GM18498 (cell line): Measurements from ENCODE around the gene MORN1.

Experiments used
- ATAC-seq: cut with Tn5 transposase; IDR thresholded peaks from one replicate; pipeline ENCODE4 v1.9.1; 2021; ENCODE audit warnings: mild to moderate bottlenecking, moderate library complexity; ENCODE audit not compliant: unreplicated experiment

MORN1 gene

GRCh38 chr1:2375923-2376260 lies 15.5 kb downstream of the MORN1 start:
- ATAC-seq = no peak

- ATAC-seq = no peak
Measured at GRCh38 chr1:2375246-2375922, 16.0 kb downstream of the MORN1 start.

GRCh38 chr1:2374252-2375155 lies 16.9 kb downstream of the MORN1 start:
- no peak for ATAC-seq

DNA sequence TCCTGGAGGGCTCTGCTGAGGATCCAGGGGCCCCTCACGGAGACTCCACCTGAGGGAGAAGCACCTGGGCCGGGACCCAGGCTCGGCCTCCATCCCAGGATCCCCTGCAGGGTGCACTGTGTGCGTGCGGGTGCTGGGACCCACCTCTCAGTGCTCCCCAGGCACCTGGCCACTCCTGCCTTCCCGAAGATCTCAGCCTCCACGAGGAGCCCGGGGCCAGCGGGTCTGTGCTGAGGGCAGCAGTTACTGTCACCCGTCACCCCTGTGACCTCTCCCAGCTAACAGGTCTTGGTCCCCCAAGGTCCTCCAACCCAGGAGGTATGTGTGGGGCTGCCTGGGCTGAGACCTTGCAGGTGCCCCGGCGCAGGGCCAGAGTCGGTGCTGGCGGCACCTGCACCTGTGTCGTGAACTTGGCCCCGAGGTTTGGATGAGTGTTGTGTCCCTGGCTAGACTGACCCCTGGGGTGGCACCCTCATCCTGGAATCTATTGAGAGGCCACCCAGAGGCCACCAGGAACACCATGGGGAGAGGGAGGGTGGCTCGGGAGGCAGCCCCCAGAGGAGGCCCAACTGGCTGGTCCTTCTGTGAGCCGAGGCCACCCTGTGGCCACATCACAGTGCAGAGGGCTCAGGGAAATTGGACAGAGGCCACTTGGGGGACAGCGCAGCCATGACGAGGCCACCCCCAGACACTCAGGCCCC lies 17.7 kb downstream of the MORN1 start:
- no peak for ATAC-seq

- ATAC-seq = no peak
Measured at GRCh38 chr1:2372551-2373490, 18.5 kb downstream of the MORN1 start.

- no peak for ATAC-seq
Measured at GRCh38 chr1:2368053-2368744, 23.2 kb downstream of the MORN1 start.

DNA sequence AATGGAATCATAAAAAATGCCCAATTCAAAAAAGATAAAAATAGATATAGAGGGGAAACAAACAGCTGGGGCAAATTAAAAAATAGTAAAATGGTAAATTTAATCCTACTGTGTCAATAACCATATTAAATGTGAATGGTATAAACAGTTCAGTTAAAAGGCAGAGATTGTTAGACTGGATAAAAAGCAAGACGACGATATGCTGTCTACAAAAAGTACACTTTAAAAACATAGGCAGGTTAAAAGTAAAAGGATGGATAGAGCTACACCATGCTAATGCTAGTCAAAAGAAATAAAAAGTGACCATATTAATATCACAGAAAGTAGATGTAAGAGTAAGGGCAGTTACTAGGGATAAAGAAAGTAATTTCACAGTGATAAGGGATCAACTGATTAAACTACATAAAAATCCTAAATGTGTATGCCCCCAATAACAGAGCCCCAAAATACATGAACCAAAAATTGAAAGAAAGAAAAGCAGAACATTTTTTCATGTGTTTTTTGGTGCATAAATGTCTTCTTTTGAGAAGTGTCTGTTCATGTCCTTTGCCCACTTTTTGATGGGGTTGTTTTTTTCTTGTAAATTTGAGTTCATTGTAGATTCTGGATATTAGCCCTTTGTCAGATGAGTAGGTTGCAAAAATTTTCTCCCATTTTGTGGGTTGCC lies 27.4 kb downstream of the MORN1 start:
- no peak for ATAC-seq

DNA sequence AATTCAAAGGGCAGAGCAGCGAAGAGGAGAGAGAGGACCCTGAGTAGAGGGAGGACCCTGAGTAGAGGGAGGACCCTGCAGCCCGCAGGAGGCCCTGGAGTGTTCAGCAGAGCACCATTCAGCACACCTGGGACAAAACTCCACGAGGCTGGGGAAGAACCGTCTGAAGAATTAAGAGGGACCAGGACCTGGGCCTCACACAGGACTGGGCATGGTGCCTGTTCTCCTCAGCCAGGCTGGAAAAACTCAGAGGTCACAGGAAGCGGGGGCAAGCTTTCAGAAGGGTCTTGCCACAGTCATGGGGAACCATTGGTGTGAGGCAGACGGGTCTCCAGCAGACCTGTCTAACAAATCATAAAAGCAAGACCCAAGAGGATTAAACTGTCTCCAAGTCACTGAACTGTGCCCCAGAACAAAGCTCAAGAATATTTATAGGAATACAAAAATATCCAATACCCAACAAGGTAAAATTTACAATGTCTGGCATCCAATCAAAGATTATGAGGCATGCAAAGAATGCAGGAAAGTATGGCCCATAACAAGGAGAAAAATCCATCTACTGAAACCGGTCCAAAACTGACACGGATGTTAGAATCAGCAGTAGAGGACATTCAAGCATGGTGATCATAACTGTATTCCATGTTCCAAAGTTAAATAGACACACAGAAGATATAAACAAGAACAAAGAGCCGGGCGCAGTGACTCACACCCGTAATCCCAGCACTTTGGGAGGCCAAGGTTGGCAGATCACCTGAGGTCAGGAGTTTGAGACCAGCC lies 30.6 kb downstream of the MORN1 start:
- no peak for ATAC-seq

DNA sequence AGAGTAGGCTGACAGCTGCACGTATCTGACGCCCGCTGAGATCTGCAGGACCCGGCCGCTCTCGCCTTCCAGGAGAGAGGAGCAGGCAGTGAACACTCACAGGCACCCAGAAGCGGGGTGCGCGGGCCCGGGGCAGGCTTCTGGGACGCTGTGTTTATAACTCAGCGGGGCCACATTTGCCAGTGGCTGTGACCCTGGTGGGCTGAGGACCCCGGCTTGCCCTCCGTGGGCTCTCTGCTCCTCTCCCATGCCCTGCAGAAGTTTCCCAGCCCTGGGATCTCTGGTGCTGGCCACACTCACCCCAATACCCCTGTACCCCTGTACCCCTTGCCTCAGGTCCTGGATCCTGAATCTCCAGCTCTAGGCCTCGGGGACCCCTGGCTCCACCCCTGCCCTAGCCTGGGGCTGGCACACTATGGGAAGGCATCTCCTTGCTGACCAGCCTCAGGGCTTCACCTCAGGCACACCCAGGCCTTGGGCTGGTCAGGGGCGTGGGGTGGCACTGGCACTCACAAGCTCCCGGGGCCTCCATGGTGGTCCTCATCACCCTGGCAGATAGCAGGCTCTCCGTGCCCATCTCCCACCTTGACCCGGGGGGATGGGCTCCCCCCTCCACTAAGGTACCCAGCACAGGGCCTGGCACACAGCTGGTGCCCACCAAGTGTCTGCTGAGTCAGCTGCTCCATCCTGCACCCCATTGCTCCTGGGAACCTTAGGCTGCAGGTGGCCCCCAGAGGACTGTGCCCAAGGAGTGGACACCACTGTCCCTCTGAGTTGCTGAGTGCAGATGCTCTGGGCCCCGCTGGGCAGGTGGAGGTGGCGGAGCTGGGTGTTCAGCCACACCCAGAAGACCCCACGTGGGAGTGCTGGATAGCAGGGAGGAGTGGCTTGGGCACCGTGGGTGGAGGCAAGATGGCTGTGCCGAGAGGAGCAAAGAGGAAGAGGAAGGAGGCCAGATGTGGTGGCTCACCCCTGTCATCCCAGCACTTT lies 32.4 kb downstream of the MORN1 start:
- no peak for ATAC-seq

- ATAC-seq = no peak
Measured at GRCh38 chr1:2358072-2358471, 33.3 kb downstream of the MORN1 start.

DNA sequence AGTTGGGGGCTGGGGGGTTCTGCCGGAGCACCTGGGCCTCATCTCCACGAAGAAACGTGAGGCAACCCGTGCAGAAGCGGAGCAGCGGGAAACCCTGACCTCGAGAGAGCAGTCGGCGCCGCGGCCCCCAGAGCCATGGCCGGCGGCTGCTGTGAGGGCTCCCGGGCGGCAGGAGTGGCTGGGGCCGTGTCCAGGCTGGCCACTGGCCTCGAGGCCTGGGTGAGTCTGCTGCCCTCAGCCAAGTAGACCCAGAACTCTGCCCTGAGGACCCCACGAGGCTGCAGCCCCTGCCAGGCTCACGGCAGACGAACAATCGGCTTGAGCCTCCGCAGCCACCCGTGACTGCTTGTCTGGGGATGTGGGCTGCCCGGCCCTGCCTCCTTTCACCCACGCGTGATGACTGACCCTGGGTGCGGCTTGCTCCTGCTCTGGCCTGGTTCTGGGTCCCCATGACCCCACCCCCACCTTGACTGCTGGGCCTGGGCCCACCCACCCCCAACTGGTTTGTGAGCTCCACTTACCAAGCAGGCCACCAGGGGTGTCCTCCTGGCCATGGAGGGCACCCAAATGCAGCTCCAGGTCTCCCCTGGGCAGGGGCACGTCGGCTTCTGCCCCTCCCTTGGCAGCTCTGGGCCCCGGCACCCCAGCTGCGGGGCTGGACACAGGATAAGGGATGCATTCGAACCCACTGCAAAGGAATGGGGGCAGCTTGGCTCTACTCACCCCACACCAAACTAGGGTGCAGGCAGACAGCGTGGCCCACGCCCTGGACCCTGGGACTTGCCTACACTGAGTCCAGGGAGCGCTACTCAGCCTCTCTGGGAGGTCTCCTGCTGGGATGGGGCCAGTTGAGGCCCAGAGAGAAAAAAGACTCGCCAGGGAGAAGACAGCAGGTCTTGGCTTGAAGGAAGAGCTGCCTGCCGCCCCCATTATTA lies 34.2 kb downstream of the MORN1 start:
- ATAC-seq = no peak

DNA sequence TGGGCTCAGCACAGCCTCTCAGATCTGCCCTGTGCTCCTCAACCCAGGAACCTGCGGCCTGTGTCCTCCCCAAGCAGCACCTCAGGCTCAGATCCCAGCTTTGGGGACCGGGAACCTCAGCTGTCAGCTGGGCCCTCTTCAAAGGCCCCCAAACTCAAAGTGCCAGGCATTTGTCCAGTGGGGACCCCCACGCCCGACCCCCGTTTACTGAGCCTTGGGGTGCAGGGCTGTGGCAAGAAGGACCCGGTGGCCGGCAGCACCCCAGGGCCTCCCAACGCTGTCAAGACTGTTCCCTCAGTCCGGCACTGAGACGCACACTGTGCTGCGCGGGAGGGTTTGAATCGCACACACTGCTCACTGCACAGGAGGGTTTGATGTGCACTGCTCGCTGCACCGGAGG lies 35.0 kb downstream of the MORN1 start:
- no peak for ATAC-seq

GRCh38 chr1:2355373-2356261 lies 35.7 kb downstream of the MORN1 start:
- no peak for ATAC-seq

- no peak for ATAC-seq
Measured at GRCh38 chr1:2354511-2355372, 36.6 kb downstream of the MORN1 start.
